ENCODE data around the gene EPS8.

GRCh38 chr12:15662303-15662980 is 126.7 kb downstream of the EPS8 start:
- TF ChIP-seq, protein P1, sequence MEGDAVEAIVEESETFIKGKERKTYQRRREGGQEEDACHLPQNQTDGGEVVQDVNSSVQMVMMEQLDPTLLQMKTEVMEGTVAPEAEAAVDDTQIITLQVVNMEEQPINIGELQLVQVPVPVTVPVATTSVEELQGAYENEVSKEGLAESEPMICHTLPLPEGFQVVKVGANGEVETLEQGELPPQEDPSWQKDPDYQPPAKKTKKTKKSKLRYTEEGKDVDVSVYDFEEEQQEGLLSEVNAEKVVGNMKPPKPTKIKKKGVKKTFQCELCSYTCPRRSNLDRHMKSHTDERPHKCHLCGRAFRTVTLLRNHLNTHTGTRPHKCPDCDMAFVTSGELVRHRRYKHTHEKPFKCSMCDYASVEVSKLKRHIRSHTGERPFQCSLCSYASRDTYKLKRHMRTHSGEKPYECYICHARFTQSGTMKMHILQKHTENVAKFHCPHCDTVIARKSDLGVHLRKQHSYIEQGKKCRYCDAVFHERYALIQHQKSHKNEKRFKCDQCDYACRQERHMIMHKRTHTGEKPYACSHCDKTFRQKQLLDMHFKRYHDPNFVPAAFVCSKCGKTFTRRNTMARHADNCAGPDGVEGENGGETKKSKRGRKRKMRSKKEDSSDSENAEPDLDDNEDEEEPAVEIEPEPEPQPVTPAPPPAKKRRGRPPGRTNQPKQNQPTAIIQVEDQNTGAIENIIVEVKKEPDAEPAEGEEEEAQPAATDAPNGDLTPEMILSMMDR (IDR thresholded peaks at IDR 0.05; ENCODE audit: poor library complexity): no peak
- no peak for TF ChIP-seq EZH2phosphoT487 (IDR thresholded peaks at IDR 0.05; ENCODE audit: low read depth, severe bottlenecking, unreplicated experiment)
- no peak for TF ChIP-seq EZH2 (IDR thresholded peaks at IDR 0.05; ENCODE audit: borderline replicate concordance)
